ENCODE results near the gene FBXO39. TPM values are rescaled to one million over a fixed set of nuclear protein-coding genes. Genes with fewer than 3 reads are reported as not detected.
"Not testable (repeated sequence)": the region's sequence is repeated elsewhere in the genome, so short reads cannot be mapped to it uniquely, and the experiment has no call there.

Gene FBXO39
- polyA plus RNA-seq, 3 donors = 0.12 TPM; not detected in 2

DNA sequence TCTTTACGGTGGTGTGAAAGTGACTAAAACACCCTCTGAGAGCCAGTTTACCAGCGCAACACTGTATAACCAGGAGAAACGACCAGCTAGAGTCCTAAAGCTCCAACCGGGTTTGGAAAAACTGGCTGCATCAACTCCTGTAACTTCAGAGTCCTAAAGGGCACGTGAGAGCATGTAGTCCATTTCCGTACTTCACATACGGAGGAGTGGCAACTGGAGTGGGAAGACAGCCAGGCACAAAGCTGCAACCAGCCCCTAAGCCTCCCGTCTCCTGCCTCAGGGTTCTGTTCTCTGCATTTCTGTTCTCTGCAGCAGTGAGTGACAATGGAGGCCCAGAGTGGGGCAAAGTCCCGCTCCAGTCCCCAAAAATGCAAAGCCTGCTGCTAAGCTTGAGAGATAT lies 36.3 kb downstream of the FBXO39 start:
- H3K9ac ChIP-seq (ENCODE audit: insufficient read depth, low read length, poor library complexity, severe bottlenecking) = no peak overlapping the region
- no peaks in the 10 kb centered on the region for H4K20me1 ChIP-seq (ENCODE audit: insufficient read depth, low read length)
- DNase-seq = no peak
- no peak overlapping the region for H3K27ac Mint-ChIP-seq
- H3K27me3 ChIP-seq (ENCODE audit: control insufficient read depth in 2 of 2, insufficient read depth in 2 of 2, low read length in 2 of 2) = no peaks in the 10 kb centered on the region
- H3K9me3 Mint-ChIP-seq = peaks cover 0 to 16% (median 8%) of the 10 kb centered on the region in 7 donors
- no peak overlapping the region for H3K27ac ChIP-seq (ENCODE audit: low read depth in 1 of 2, low read length in 2 of 2)
- no peaks in the 10 kb centered on the region for H3K4me1 Mint-ChIP-seq
- no peaks in the 10 kb centered on the region for H3K79me2 ChIP-seq (ENCODE audit: insufficient read depth, low read length)
- H3K36me3 ChIP-seq (replicated peaks in 1 of 2; ENCODE audit: control insufficient read depth in 1 of 2, insufficient read depth in 2 of 2, low read length in 2 of 2) = no peaks in the 10 kb centered on the region
- H3K36me3 Mint-ChIP-seq = no peaks in the 10 kb centered on the region
- no peak overlapping the region for H3K4me2 ChIP-seq (replicated peaks; ENCODE audit: extremely low read depth, low read length, poor library complexity, severe bottlenecking)
- H3K9me3 ChIP-seq (replicated peaks in 1 of 2; ENCODE audit: control insufficient read depth in 1 of 2, insufficient read depth in 1 of 2, low read length in 2 of 2) = no peaks in the 10 kb centered on the region
- no peak overlapping the region for H3K4me3 ChIP-seq (replicated peaks in 1 of 3; ENCODE audit: low read depth in 2 of 3, low read length in 3 of 3)
- H3K4me1 ChIP-seq (ENCODE audit: control insufficient read depth in 1 of 2, insufficient read depth in 2 of 2, low read length in 2 of 2) = no peaks in the 10 kb centered on the region
- WGBS (ENCODE audit: insufficient coverage) = 81% methylated on average over 9 of the region's 9 CpGs
- intact Hi-C loops (cut with micrococcal nuclease) = no loop called here
- peaks cover 3 to 10% (median 9%) of the 10 kb centered on the region in 3 donors for H3K27me3 Mint-ChIP-seq (ENCODE audit: low read depth in 3 of 3)
- TF ChIP-seq, protein P1, sequence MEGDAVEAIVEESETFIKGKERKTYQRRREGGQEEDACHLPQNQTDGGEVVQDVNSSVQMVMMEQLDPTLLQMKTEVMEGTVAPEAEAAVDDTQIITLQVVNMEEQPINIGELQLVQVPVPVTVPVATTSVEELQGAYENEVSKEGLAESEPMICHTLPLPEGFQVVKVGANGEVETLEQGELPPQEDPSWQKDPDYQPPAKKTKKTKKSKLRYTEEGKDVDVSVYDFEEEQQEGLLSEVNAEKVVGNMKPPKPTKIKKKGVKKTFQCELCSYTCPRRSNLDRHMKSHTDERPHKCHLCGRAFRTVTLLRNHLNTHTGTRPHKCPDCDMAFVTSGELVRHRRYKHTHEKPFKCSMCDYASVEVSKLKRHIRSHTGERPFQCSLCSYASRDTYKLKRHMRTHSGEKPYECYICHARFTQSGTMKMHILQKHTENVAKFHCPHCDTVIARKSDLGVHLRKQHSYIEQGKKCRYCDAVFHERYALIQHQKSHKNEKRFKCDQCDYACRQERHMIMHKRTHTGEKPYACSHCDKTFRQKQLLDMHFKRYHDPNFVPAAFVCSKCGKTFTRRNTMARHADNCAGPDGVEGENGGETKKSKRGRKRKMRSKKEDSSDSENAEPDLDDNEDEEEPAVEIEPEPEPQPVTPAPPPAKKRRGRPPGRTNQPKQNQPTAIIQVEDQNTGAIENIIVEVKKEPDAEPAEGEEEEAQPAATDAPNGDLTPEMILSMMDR (IDR thresholded peaks at IDR 0.05) = no peak
- no peak overlapping the region for H2AFZ ChIP-seq (ENCODE audit: insufficient read depth, low read depth, low read length, poor library complexity, severe bottlenecking)
- no peak overlapping the region for H3K4me3 Mint-ChIP-seq

DNA sequence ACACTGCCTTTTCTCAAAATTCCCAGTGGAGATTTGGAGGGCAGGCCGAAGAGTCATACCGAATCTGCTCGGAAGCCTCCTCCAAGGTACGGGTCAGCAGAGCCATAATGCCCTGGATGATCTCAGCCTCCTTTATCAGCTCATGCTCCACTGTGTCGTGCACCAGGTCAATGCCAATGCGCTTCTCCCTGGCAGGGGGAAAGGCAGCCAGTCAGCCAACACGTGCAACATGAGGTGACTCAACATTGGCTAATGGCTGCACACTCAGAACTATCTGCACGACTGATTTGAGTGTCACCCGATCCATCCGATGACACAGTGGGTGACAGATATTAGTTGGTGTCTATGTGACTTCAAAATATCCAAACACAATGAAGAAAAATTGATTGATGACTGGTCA lies 39.8 kb downstream of the FBXO39 start:
- H3K9me3 Mint-ChIP-seq = peaks cover 0 to 10% (median 6%) of the 10 kb centered on the region in 7 donors

DNA sequence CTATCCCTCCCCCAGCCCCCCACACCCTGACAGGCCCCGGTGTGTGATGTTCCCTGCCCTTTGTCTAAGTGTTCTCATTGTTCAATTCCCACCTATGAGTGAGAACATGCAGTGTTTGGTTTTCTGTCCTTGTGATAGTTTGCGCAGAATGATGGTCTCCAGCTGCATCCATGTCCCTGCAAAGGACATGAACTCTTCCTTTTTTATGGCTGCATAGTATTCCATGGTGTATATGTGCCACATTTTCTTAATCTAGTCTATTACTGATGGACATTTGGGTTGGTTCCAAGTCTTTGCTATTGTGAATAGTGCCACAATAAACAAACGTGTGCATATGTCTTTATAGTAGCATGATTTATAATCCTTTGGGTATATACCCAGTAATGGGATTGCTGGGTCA lies 40.4 kb downstream of the FBXO39 start:
- H3K79me2 ChIP-seq (ENCODE audit: insufficient read depth, low read length); H3K27ac Mint-ChIP-seq; H3K9me3 Mint-ChIP-seq; H3K27ac ChIP-seq (ENCODE audit: low read depth in 1 of 2, low read length in 2 of 2); H3K4me3 Mint-ChIP-seq; H2AFZ ChIP-seq (ENCODE audit: insufficient read depth, low read depth, low read length, poor library complexity, severe bottlenecking); DNase-seq; H4K20me1 ChIP-seq (ENCODE audit: insufficient read depth, low read length); H3K36me3 Mint-ChIP-seq; H3K4me3 ChIP-seq (replicated peaks in 1 of 3; ENCODE audit: low read depth in 2 of 3, low read length in 3 of 3); H3K36me3 ChIP-seq (replicated peaks in 1 of 2; ENCODE audit: control insufficient read depth in 1 of 2, insufficient read depth in 2 of 2, low read length in 2 of 2); H3K27me3 ChIP-seq (ENCODE audit: control insufficient read depth in 2 of 2, insufficient read depth in 2 of 2, low read length in 2 of 2); H3K4me1 ChIP-seq (ENCODE audit: control insufficient read depth in 1 of 2, insufficient read depth in 2 of 2, low read length in 2 of 2); H3K4me1 Mint-ChIP-seq; H3K9ac ChIP-seq (ENCODE audit: insufficient read depth, low read length, poor library complexity, severe bottlenecking); H3K4me2 ChIP-seq (replicated peaks; ENCODE audit: extremely low read depth, low read length, poor library complexity, severe bottlenecking); intact Hi-C loops (cut with micrococcal nuclease); H3K9me3 ChIP-seq (replicated peaks in 1 of 2; ENCODE audit: control insufficient read depth in 1 of 2, insufficient read depth in 1 of 2, low read length in 2 of 2): not testable (repeated sequence)
- 100% methylated on average over 2 of the region's 3 CpGs for WGBS (ENCODE audit: insufficient coverage)
- H3K27me3 Mint-ChIP-seq (ENCODE audit: low read depth in 3 of 3) = peaks cover 4 to 11% (median 7%) of the 10 kb centered on the region in 3 donors

More for the DNA sequence above, 39.8 kb downstream of the FBXO39 start:
- no peaks in the 10 kb centered on the region for H3K27me3 ChIP-seq (ENCODE audit: control insufficient read depth in 2 of 2, insufficient read depth in 2 of 2, low read length in 2 of 2)
- H3K36me3 ChIP-seq (replicated peaks in 1 of 2; ENCODE audit: control insufficient read depth in 1 of 2, insufficient read depth in 2 of 2, low read length in 2 of 2) = no peaks in the 10 kb centered on the region
- H3K79me2 ChIP-seq (ENCODE audit: insufficient read depth, low read length) = no peaks in the 10 kb centered on the region
- no peak overlapping the region for H3K9ac ChIP-seq (ENCODE audit: insufficient read depth, low read length, poor library complexity, severe bottlenecking)
- H3K27ac ChIP-seq (ENCODE audit: low read depth in 1 of 2, low read length in 2 of 2) = no peak overlapping the region
- H4K20me1 ChIP-seq (ENCODE audit: insufficient read depth, low read length) = no peaks in the 10 kb centered on the region
- Mint-ChIP-seq H3K27me3 (ENCODE audit: low read depth in 3 of 3) (peaks cover 4 to 13% (median 9%) of the 10 kb centered on the region in 3 donors), H3K4me3 (no peak overlapping the region), H3K27ac (no peak overlapping the region), H3K36me3 (no peaks in the 10 kb centered on the region), H3K4me1 (no peaks in the 10 kb centered on the region)
- no peaks in the 10 kb centered on the region for H3K4me1 ChIP-seq (ENCODE audit: control insufficient read depth in 1 of 2, insufficient read depth in 2 of 2, low read length in 2 of 2)
- DNase-seq = no peak
- TF ChIP-seq, protein P1 (IDR thresholded peaks at IDR 0.05) = no peak
- H2AFZ ChIP-seq (ENCODE audit: insufficient read depth, low read depth, low read length, poor library complexity, severe bottlenecking) = no peak overlapping the region
- WGBS (ENCODE audit: insufficient coverage) = 95% methylated on average over 6 of the region's 10 CpGs
- no peaks in the 10 kb centered on the region for H3K9me3 ChIP-seq (replicated peaks in 1 of 2; ENCODE audit: control insufficient read depth in 1 of 2, insufficient read depth in 1 of 2, low read length in 2 of 2)
- H3K4me3 ChIP-seq (replicated peaks in 1 of 3; ENCODE audit: low read depth in 2 of 3, low read length in 3 of 3) = no peak overlapping the region
- no peak overlapping the region for H3K4me2 ChIP-seq (replicated peaks; ENCODE audit: extremely low read depth, low read length, poor library complexity, severe bottlenecking)
- intact Hi-C loops (cut with micrococcal nuclease) = no loop called here
